Limb (tissue), 2 donors: ENCODE measurements around the gene CENPK.
A peak's percentile ranks its signal among the peaks of the same experiment; 100 is the strongest.
"Not testable (repeated sequence)": the region's sequence is repeated elsewhere in the genome, so short reads cannot be mapped to it uniquely, and the experiment has no call there.

ENCODE experiments used
- DNase-seq, 2 donors: peaks; one replicate each; pipeline ENCODE4 v3.0.0-alpha.2; 2016; ENCODE audit errors: extremely low spot score in 2 of 2

CENPK gene

GRCh38 chr5:65508978-65509377 is 54.0 kb downstream of the CENPK start:
- DNase-seq: no peak

DNA sequence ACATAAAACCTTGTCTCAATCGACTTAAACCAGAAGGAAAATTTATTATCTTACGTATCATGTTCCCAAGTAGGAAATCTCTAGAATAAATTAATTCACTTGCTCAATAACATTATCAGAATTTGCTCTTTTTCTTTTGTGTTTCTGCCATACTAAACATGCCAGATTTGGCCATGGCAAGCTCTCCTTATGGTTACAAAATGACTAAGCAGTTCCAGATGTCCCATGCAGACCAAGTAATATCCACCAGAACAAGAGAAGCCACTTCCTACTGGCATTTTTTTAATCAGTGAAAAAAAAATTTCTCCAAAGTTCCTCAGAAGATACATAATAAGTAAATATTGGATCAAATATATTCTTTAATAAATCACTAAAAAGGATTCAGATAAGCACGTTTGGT is 56.0 kb downstream of the CENPK start:
- DNase-seq: peak in 1 of 2 donors; percentile 8

- DNase-seq: no peak
Measured at GRCh38 chr5:65489119-65489518, 73.8 kb downstream of the CENPK start.

- not testable (repeated sequence) for DNase-seq
Measured at GRCh38 chr5:65488038-65488687, 74.8 kb downstream of the CENPK start.

GRCh38 chr5:65486803-65487202 is 76.2 kb downstream of the CENPK start:
- not testable (repeated sequence) for DNase-seq

- DNase-seq: peak in 1 of 2 donors; percentile 28
Measured at GRCh38 chr5:65485405-65485804, 77.6 kb downstream of the CENPK start.

- DNase-seq: peak in 1 of 2 donors; percentile 90
Measured at GRCh38 chr5:65483546-65484346, 79.2 kb downstream of the CENPK start.

DNA sequence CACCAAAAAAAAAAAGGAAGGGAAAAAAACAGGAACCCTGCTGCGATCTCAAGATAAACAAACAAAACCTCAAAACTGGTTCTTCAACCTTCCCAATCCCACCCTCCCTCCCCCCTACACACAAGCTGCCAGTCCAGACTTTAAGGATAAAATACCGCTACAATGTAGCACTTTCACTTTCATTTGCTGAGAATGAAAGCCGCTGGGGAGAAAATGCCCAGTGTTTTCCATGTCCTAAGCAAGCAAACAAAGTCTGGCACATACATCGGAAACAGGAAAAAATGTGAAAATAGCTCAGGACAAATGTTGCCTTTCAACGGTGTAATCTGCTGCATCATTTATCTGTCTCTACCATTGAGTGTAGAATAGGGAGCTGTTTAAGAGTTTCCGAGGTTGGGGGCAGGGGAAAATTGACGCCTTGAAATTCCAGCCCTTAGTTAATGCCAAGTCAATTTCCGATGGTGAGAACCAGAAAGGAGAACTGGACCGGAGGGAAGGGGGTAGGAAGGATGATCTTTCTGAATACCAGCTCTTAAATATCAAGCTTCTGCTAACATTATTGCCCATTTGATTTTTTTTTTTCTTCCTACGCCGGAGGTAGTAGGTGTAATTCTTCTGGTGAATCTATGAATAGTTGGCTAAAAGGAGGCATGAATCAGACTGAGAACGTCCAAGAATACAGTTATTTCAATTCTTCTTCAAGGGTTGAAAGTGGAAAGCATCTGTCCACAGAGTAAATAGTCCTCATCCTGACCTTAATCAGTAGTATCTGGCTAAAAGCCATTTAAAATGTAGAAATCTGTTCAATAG is 80.0 kb downstream of the CENPK start:
- DNase-seq: peak; percentile 33 to 55

DNA sequence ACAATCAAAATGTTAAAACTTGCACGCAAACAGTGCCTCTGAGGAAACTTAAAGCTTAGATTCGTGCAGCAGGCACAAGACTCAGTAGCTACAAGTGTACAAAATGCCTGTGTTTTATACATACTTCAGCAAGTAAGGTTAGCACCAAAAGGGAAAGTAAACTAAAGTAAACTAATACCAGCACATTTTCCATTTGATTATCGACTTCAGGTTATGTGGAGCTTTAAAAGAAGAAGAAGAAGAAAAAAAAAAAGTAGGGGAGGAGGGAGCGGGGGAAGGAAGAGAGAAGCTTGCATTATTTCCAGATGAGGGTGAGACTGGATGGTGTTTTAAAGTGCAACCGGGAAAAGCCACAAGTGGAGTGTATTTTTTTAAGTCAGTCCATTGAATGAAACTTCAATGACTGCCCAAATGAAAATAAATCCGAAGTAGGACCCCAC is 80.7 kb downstream of the CENPK start:
- DNase-seq: peak in 1 of 2 donors; percentile 47

DNA sequence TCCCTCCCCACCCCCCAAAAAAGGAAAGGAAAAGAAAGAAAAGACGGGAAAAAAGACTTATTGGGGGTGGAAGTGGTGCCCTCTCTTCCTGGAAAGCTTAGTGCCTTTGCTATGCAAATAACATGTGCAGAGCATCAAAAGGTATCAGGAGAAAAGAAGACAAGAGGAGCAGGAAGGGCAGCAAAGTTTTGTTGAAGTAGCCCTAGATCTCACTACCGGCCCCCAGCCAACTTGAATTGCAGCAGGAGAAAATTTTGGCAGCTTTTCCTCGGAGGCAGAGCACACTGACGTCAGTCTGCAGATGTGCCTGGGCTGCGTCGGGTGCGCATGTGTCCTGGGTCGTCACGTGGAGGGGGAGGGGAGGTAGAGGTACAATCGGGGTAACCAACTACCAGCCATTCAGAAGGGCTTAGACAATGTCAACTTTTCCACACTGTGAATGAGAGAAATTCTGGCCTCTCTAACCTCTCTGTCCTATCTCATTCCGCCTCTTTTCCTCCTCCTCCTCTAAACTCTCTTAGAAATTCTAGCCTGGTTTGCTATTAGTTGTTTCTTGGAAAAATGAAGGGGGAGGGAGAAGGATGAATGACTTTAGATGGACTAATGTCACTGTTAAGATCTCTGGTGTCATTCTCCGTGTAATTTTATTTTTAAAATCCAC is 81.2 kb downstream of the CENPK start, which contains the start of gene ADAMTS6:
TSS of gene ADAMTS6 (minus strand) at position 286 of the 661 bp plus-strand sequence. CDS start 8,247 bp downstream, outside the sequence.
- DNase-seq: peak; percentile 92 to 96

- DNase-seq: no peak
Measured at GRCh38 chr5:65481171-65481581, 81.8 kb downstream of the CENPK start.

DNA sequence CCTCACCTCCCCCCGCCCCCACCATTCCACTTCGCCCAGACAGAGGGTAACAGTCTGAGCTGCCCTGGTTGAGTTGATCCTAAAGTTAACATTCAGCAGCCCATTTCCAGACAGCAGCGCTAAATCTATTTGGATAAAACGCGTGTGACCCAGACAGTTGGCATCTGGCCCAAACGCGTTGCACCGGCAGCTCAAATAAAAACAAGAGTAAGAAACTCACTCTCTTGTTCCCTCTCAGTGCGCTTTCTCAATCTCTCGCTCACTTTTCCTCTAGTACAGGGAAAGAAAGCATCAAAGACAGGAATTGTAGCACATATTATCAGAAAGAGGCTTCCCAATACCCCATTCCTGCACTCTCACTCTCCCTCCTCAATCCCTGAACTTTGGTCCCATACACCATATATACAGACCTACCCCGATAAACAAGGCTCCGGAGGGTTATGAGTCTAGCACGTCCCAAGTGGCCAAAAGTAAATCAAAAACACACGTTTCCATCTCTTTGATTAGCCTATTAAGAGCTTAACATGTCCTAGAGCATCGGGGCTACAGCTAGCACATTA is 82.6 kb downstream of the CENPK start:
- DNase-seq: peak; percentile 69 to 82

DNA sequence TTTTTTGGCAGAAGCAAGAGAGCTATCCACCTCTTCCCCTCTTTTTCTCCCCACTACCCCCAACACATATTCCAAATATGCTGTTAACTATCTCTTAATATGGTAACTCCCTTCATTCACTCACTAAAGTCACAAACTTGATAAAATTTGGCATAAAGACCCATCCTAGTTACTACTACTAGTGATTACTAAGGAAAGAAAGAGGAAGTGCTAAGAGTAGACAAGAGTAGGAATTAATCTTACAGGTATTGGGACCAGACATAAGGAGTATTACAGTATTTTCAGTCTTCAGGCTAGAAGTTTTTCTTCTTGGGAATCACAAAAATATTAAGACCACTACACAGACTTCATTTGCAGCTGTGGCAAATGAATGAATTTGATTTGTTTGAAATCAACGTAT is 83.4 kb downstream of the CENPK start:
- no peak for DNase-seq

DNA sequence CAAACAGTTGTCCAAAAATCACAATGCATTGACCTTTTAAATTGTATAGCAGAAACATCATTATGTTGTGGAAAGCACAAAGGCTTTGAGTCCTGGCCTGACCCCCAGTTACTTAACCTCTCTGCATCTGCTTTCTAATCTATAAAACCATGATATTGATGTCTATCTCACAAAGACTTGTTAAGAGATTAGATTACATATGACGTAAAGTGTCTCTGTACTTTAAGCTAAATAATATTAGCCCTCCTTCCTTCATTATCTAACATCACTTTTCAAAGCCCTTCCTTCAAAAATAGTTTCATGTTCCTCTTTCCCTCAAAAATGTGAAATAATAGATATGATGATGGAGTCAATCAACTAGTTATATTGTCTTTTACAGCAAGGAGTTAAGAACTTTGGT is 84.6 kb downstream of the CENPK start:
- no peak for DNase-seq

DNA sequence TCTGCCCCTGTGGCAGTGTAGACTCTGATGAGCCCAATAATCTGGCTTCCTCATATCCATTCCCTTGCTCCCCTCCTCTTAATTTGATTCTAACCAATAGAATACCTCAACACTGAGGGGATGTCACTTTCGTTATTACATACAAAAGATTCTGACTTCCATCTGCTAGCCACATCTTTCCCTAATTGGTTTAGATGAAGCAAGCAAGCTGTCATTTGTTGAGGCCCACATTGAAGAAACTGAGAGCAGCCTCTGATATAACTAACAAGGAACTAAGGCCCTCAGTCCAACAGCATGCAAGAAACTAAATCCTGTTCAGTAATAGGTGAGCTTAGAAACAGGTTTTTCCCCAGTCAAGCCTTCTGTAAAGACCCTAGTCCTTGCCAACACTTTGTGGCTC is 87.1 kb downstream of the CENPK start:
- DNase-seq: no peak

- DNase-seq: no peak
Measured at GRCh38 chr5:65475336-65475735, 87.6 kb downstream of the CENPK start.

GRCh38 chr5:65474130-65474711 is 88.7 kb downstream of the CENPK start:
- no peak for DNase-seq

- DNase-seq: no peak
Measured at GRCh38 chr5:65468633-65469032, 94.3 kb downstream of the CENPK start.
